ENCODE data around the gene RAPGEF1. TPM values are rescaled to one million over a fixed set of nuclear protein-coding genes. Genes with fewer than 3 reads are reported as not detected.

Gene RAPGEF1, protein sequence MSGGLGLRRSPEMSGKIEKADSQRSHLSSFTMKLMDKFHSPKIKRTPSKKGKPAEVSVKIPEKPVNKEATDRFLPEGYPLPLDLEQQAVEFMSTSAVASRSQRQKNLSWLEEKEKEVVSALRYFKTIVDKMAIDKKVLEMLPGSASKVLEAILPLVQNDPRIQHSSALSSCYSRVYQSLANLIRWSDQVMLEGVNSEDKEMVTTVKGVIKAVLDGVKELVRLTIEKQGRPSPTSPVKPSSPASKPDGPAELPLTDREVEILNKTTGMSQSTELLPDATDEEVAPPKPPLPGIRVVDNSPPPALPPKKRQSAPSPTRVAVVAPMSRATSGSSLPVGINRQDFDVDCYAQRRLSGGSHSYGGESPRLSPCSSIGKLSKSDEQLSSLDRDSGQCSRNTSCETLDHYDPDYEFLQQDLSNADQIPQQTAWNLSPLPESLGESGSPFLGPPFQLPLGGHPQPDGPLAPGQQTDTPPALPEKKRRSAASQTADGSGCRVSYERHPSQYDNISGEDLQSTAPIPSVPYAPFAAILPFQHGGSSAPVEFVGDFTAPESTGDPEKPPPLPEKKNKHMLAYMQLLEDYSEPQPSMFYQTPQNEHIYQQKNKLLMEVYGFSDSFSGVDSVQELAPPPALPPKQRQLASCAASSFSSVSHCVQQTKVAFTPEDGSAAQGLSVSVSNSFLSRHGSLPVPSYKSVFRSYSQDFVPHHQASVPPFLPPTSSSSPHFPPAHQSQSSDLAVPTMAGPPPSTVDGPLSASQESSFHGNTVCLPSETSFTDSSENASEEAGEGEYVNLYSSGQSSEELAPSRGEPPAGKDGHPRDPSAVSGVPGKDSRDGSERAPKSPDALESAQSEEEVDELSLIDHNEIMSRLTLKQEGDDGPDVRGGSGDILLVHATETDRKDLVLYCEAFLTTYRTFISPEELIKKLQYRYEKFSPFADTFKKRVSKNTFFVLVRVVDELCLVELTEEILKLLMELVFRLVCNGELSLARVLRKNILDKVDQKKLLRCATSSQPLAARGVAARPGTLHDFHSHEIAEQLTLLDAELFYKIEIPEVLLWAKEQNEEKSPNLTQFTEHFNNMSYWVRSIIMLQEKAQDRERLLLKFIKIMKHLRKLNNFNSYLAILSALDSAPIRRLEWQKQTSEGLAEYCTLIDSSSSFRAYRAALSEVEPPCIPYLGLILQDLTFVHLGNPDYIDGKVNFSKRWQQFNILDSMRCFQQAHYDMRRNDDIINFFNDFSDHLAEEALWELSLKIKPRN (N-terminal part only)
- total RNA-seq (2014; rRNA removed; shearing (Covaris generic)) (80.7 and 82.8 TPM in 2 replicates), polyA plus RNA-seq (2016; fragmentation: Nextera tagmentation; extraction: Ambion mirVana) (9.9 and 10.9 TPM in 2 replicates)
- long read RNA-seq, partial matches to known transcripts = 0 of 3 reads
- long read RNA-seq, other reads (novel, unspliced or antisense) = 3 of 3 reads

DNA sequence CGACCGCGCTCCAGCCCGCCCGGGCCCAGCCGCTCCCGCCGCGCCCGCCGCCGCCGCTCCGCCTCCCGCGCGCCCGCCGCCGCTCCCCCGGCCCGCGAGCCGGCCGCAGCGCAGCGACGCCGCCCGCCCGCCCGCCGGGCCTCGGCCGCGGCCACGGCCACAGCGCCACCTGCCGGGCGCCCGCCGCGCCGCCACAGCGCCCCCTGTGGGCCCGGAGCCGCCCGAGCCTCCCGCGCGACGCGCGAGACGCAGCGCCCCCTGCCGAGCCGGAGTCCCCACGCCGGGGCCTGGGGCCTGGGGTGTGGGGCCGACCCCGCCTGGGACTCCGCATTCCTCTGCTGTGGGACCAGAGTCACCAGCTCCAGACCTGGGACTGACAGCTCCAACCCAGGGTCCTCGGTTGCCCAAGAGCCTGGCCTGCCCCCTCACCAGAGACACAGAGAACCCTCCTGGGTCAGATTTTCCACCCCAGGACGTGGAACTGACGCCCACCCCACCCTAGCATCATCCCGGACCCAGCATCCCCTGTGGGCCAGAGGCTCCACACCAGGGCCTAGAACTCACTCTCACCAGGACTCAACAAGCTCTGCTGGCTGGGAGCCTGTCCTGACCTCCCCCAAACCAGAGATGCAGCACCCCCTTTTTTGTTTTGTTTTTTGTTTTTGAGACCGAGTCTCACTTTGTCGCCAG, at the start of gene RAPGEF1:
Gene RAPGEF1, minus strand, starts transcription at position 118 of the 690 bp plus-strand sequence. CDS start 246 bp downstream, outside the sequence.
- TF ChIP-seq, protein P1, sequence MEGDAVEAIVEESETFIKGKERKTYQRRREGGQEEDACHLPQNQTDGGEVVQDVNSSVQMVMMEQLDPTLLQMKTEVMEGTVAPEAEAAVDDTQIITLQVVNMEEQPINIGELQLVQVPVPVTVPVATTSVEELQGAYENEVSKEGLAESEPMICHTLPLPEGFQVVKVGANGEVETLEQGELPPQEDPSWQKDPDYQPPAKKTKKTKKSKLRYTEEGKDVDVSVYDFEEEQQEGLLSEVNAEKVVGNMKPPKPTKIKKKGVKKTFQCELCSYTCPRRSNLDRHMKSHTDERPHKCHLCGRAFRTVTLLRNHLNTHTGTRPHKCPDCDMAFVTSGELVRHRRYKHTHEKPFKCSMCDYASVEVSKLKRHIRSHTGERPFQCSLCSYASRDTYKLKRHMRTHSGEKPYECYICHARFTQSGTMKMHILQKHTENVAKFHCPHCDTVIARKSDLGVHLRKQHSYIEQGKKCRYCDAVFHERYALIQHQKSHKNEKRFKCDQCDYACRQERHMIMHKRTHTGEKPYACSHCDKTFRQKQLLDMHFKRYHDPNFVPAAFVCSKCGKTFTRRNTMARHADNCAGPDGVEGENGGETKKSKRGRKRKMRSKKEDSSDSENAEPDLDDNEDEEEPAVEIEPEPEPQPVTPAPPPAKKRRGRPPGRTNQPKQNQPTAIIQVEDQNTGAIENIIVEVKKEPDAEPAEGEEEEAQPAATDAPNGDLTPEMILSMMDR (conservative IDR thresholded peaks at IDR 0.05; ENCODE audit: low read depth in 2 of 2) = peak; percentile 51 to 85
- TF ChIP-seq NANOG (IDR thresholded peaks at IDR 0.05; ENCODE audit: borderline replicate concordance) = no peak
- 0 out of 2 replicates have a peak, but pooled peaks have one; percentile 24 for TF ChIP-seq ZNF114 (CRISPR knock-in tag; IDR thresholded peaks at IDR 0.05)
- TF ChIP-seq CREB1 (CRISPR knock-in tag; IDR thresholded peaks at IDR 0.05; ENCODE audit: low read depth) = 0 out of 2 replicates have a peak, but pooled peaks have one; percentile 15
- Histone ChIP-seq H3K4me2 (peak within 1 kb of the TSS; percentile 97), H3K36me3 (ENCODE audit: insufficient read depth) (no peaks in the 10 kb centered on the region), H3K27me3 (ENCODE audit: insufficient read depth) (no peaks in the 10 kb centered on the region), H3F3A (replicated peaks; ENCODE audit: low read depth) (no peaks in the 10 kb centered on the region), H3K4me3 (peak within 1 kb of the TSS; percentile 86), H2AFZ (peak within 1 kb of the TSS; percentile 87; the same call in 1 of the 2 replicates), H4K20me1 (replicated peaks; ENCODE audit: insufficient read depth) (peaks cover 17% of the 10 kb centered on the region), H3K79me2 (replicated peaks; ENCODE audit: insufficient read depth) (peaks cover 42% of the 10 kb centered on the region), H3K4me1 (ENCODE audit: insufficient read depth) (peaks cover 17% of the 10 kb centered on the region), H3K9me2 (ENCODE audit: insufficient read depth) (no peaks in the 10 kb centered on the region), H3K27ac (ENCODE audit: low read depth) (0 out of 2 replicates have a peak within 1 kb of the TSS, but pooled peaks have one; percentile 51)
- H3K36me3 Mint-ChIP-seq (ENCODE audit: low read depth) = peaks cover 10% of the 10 kb centered on the region
- peak within 1 kb of the TSS; percentile 87 for H3K4me3 Mint-ChIP-seq
- peaks cover 29% of the 10 kb centered on the region for H3K4me1 Mint-ChIP-seq
- peak within 1 kb of the TSS; percentile 51; the same call in 1 of the 2 replicates for H3K27ac Mint-ChIP-seq
- H3K27me3 Mint-ChIP-seq (ENCODE audit: insufficient read depth, low read depth, poor library complexity) = peaks cover 20% of the 10 kb centered on the region
- DNase-seq (ENCODE audit: low spot score) = peak; percentile 77
- ATAC-seq = peak; percentile 42
- H3K9me3 Mint-ChIP-seq = peaks cover 5% of the 10 kb centered on the region; the same call in 2 of the 3 replicates

DNA sequence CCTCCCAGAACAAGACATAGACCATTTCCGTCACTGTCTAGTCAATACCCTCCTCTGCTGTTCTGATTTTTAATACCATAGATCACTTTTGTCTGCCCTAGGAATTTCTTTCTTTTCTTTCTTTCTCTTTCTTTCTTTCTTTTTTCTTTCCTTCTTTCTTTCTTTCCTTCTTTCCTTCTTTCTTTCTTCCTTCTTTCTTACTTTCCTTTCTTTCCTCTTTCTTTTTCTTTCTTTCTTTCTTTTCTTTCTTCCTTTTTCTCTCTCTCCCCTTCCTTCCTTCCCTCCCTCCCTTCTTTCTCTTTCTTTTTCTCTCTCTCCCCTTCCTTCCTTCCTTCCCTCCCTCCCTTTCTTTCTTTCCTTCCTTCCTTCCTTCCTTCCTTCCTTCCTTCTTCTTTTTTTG, 49.0 kb upstream of the RAPGEF1 start:
- Histone ChIP-seq H3K36me3 (ENCODE audit: insufficient read depth) (no peaks in the 10 kb centered on the region), H3K4me2 (no peak overlapping the region), H3K27ac (ENCODE audit: low read depth) (no peak overlapping the region), H3K4me1 (ENCODE audit: insufficient read depth) (no peaks in the 10 kb centered on the region), H3K27me3 (ENCODE audit: insufficient read depth) (no peaks in the 10 kb centered on the region), H3K4me3 (no peak overlapping the region), H3K9me2 (ENCODE audit: insufficient read depth) (no peaks in the 10 kb centered on the region), H2AFZ (no peak overlapping the region), H3F3A (replicated peaks; ENCODE audit: low read depth) (no peaks in the 10 kb centered on the region), H3K79me2 (replicated peaks; ENCODE audit: insufficient read depth) (no peaks in the 10 kb centered on the region), H4K20me1 (replicated peaks; ENCODE audit: insufficient read depth) (no peaks in the 10 kb centered on the region)
- DNase-seq (ENCODE audit: low spot score) = no peak
- H3K36me3 Mint-ChIP-seq (ENCODE audit: low read depth) = no peaks in the 10 kb centered on the region
- H3K9me3 Mint-ChIP-seq = peaks cover 9% of the 10 kb centered on the region; the same call in 1 of the 3 replicates
- no peak overlapping the region; the same call in 2 of the 3 replicates for H3K4me3 Mint-ChIP-seq
- no peak for ATAC-seq
- peaks cover 15% of the 10 kb centered on the region for H3K4me1 Mint-ChIP-seq
- H3K27ac Mint-ChIP-seq = no peak overlapping the region
- peaks cover 6% of the 10 kb centered on the region for H3K27me3 Mint-ChIP-seq (ENCODE audit: insufficient read depth, low read depth, poor library complexity)
- TF ChIP-seq POLR2AphosphoS5 (IDR thresholded peaks at IDR 0.05; ENCODE audit: low read depth) = no peak
- TF ChIP-seq ZNF331 (CRISPR knock-in tag; IDR thresholded peaks at IDR 0.05; ENCODE audit: low read depth) = no peak
- TF ChIP-seq ZNF114 (CRISPR knock-in tag; IDR thresholded peaks at IDR 0.05) = no peak
- no peak for TF ChIP-seq NANOG (IDR thresholded peaks at IDR 0.05; ENCODE audit: borderline replicate concordance)
- TF ChIP-seq, protein P2, sequence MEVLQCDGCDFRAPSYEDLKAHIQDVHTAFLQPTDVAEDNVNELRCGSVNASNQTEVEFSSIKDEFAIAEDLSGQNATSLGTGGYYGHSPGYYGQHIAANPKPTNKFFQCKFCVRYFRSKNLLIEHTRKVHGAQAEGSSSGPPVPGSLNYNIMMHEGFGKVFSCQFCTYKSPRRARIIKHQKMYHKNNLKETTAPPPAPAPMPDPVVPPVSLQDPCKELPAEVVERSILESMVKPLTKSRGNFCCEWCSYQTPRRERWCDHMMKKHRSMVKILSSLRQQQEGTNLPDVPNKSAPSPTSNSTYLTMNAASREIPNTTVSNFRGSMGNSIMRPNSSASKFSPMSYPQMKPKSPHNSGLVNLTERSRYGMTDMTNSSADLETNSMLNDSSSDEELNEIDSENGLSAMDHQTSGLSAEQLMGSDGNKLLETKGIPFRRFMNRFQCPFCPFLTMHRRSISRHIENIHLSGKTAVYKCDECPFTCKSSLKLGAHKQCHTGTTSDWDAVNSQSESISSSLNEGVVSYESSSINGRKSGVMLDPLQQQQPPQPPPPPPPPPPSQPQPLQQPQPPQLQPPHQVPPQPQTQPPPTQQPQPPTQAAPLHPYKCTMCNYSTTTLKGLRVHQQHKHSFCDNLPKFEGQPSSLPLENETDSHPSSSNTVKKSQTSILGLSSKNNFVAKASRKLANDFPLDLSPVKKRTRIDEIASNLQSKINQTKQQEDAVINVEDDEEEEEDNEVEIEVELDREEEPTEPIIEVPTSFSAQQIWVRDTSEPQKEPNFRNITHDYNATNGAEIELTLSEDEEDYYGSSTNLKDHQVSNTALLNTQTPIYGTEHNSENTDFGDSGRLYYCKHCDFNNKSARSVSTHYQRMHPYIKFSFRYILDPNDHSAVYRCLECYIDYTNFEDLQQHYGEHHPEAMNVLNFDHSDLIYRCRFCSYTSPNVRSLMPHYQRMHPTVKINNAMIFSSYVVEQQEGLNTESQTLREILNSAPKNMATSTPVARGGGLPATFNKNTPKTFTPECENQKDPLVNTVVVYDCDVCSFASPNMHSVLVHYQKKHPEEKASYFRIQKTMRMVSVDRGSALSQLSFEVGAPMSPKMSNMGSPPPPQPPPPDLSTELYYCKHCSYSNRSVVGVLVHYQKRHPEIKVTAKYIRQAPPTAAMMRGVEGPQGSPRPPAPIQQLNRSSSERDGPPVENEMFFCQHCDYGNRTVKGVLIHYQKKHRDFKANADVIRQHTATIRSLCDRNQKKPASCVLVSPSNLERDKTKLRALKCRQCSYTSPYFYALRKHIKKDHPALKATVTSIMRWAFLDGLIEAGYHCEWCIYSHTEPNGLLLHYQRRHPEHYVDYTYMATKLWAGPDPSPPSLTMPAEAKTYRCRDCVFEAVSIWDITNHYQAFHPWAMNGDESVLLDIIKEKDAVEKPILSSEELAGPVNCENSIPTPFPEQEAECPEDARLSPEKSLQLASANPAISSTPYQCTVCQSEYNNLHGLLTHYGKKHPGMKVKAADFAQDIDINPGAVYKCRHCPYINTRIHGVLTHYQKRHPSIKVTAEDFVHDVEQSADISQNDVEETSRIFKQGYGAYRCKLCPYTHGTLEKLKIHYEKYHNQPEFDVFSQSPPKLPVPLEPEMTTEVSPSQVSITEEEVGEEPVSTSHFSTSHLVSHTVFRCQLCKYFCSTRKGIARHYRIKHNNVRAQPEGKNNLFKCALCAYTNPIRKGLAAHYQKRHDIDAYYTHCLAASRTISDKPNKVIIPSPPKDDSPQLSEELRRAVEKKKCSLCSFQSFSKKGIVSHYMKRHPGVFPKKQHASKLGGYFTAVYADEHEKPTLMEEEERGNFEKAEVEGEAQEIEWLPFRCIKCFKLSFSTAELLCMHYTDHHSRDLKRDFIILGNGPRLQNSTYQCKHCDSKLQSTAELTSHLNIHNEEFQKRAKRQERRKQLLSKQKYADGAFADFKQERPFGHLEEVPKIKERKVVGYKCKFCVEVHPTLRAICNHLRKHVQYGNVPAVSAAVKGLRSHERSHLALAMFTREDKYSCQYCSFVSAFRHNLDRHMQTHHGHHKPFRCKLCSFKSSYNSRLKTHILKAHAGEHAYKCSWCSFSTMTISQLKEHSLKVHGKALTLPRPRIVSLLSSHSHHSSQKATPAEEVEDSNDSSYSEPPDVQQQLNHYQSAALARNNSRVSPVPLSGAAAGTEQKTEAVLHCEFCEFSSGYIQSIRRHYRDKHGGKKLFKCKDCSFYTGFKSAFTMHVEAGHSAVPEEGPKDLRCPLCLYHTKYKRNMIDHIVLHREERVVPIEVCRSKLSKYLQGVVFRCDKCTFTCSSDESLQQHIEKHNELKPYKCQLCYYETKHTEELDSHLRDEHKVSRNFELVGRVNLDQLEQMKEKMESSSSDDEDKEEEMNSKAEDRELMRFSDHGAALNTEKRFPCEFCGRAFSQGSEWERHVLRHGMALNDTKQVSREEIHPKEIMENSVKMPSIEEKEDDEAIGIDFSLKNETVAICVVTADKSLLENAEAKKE (CRISPR knock-in tag; IDR thresholded peaks at IDR 0.05) = no peak
